Fibroblast of lung (primary cell): ENCODE results near the gene PLA2G1B.

Experiments used
- CTCF ChIP-seq, 2 donors: IDR thresholded peaks in 1 of 2; conservative IDR thresholded peaks in 1 of 2; 1 replicate in 1 of 2; 2 replicates in 1 of 2; pipeline ENCODE4 v1.5.1; 2011 to 2012; ENCODE audit warnings: low read length in 2 of 2, control low read depth in 1 of 2, inconsistent platforms in 1 of 2, low read depth in 1 of 2, mild to moderate bottlenecking in 1 of 2
- EZH2 ChIP-seq: IDR thresholded peaks from 2 replicates; pipeline ENCODE4 v1.5.1; 2012; ENCODE audit warnings: low read length, control low read depth, mild to moderate bottlenecking; ENCODE audit errors: missing control alignments

GRCh38 chr12:120276734-120277133, 50.8 kb downstream of the PLA2G1B start:
- no peak for TF ChIP-seq CTCF (conservative IDR thresholded peaks at IDR 0.05 in 1 of 2, IDR thresholded peaks at IDR 0.05 in 1 of 2; ENCODE audit: low read depth in 1 of 2, low read length in 2 of 2)
- no peak for TF ChIP-seq EZH2
